ENCODE results near the gene BTBD9.

BTBD9 gene

DNA sequence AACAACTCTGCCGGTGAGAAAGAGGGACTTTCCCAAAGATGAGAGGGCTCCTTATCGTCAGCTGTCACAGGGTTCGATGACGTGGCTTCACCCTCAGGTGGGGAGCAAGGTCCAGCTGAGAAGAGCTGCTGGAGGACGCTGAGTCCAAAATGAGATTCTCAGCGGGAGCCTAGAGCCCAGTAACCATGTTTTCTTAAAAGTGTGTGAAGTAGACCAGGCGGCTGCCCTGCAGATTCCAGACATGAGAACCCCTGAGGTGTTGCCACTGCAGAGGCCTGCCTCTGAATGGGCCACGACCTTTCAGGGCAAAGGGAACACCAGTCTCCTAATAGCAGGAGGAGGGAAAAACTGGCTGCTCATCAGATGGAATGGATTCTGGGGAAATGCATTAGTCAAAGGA, 375.1 kb downstream of the BTBD9 start:
- Histone ChIP-seq H3K4me3 (ENCODE audit: low read depth in 1 of 2, low read length in 2 of 2) (no peak overlapping the region), H3K36me3 (ENCODE audit: insufficient read depth, low read length) (no peaks in the 10 kb centered on the region), H3K27me3 (ENCODE audit: insufficient read depth, low read length, poor library complexity) (no peaks in the 10 kb centered on the region), H3K4me2 (ENCODE audit: insufficient read depth, low read length) (no peak overlapping the region), H3K4me1 (ENCODE audit: insufficient read depth, low read length) (no peaks in the 10 kb centered on the region), H4K20me1 (ENCODE audit: insufficient read depth, low read length) (no peaks in the 10 kb centered on the region), H3K79me2 (ENCODE audit: insufficient read depth, low read length) (no peaks in the 10 kb centered on the region), H3K9ac (ENCODE audit: low read depth, low read length) (no peak overlapping the region), H2AFZ (ENCODE audit: low read depth, low read length) (no peak overlapping the region), H3K27ac (ENCODE audit: low read length) (no peak overlapping the region), H3K9me3 (ENCODE audit: insufficient read depth, low read length, severe bottlenecking) (no peaks in the 10 kb centered on the region)
- TF ChIP-seq, protein P1, sequence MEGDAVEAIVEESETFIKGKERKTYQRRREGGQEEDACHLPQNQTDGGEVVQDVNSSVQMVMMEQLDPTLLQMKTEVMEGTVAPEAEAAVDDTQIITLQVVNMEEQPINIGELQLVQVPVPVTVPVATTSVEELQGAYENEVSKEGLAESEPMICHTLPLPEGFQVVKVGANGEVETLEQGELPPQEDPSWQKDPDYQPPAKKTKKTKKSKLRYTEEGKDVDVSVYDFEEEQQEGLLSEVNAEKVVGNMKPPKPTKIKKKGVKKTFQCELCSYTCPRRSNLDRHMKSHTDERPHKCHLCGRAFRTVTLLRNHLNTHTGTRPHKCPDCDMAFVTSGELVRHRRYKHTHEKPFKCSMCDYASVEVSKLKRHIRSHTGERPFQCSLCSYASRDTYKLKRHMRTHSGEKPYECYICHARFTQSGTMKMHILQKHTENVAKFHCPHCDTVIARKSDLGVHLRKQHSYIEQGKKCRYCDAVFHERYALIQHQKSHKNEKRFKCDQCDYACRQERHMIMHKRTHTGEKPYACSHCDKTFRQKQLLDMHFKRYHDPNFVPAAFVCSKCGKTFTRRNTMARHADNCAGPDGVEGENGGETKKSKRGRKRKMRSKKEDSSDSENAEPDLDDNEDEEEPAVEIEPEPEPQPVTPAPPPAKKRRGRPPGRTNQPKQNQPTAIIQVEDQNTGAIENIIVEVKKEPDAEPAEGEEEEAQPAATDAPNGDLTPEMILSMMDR (IDR thresholded peaks at IDR 0.05; ENCODE audit: borderline replicate concordance, extremely low read depth, low read length, poor library complexity, severe bottlenecking) = no peak
- no peak for TF ChIP-seq EZH2 (IDR thresholded peaks at IDR 0.05; ENCODE audit: borderline replicate concordance, low read depth, low read length, severe bottlenecking)
- ATAC-seq (ENCODE audit: insufficient read depth, low read depth) (no peak), DNase-seq (no peak)

GRCh38 chr6:38262609-38263008, 377.1 kb downstream of the BTBD9 start:
- Histone ChIP-seq H3K27me3 (ENCODE audit: insufficient read depth, low read length, poor library complexity) (no peaks in the 10 kb centered on the region), H3K4me3 (ENCODE audit: low read depth in 1 of 2, low read length in 2 of 2) (no peak overlapping the region), H3K27ac (ENCODE audit: low read length) (no peak overlapping the region), H3K4me1 (ENCODE audit: insufficient read depth, low read length) (no peaks in the 10 kb centered on the region), H3K36me3 (ENCODE audit: insufficient read depth, low read length) (no peaks in the 10 kb centered on the region), H3K4me2 (ENCODE audit: insufficient read depth, low read length) (no peak overlapping the region), H2AFZ (ENCODE audit: low read depth, low read length) (no peak overlapping the region), H3K9ac (ENCODE audit: low read depth, low read length) (no peak overlapping the region), H3K79me2 (ENCODE audit: insufficient read depth, low read length) (no peaks in the 10 kb centered on the region), H4K20me1 (ENCODE audit: insufficient read depth, low read length) (no peaks in the 10 kb centered on the region), H3K9me3 (ENCODE audit: insufficient read depth, low read length, severe bottlenecking) (no peaks in the 10 kb centered on the region)
- ATAC-seq (ENCODE audit: insufficient read depth, low read depth) (no peak), DNase-seq (no peak)
- TF ChIP-seq, protein P1 (IDR thresholded peaks at IDR 0.05; ENCODE audit: borderline replicate concordance, extremely low read depth, low read length, poor library complexity, severe bottlenecking) = no peak
- no peak for TF ChIP-seq EZH2 (IDR thresholded peaks at IDR 0.05; ENCODE audit: borderline replicate concordance, low read depth, low read length, severe bottlenecking)

- DNase-seq (no peak), ATAC-seq (ENCODE audit: insufficient read depth, low read depth) (no peak)
- H3K4me3 ChIP-seq (ENCODE audit: low read depth in 1 of 2, low read length in 2 of 2) = no peak overlapping the region
- H3K27ac ChIP-seq (ENCODE audit: low read length) = no peak overlapping the region
- H3K9ac ChIP-seq (ENCODE audit: low read depth, low read length) = no peak overlapping the region
- H4K20me1 ChIP-seq (ENCODE audit: insufficient read depth, low read length) = no peaks in the 10 kb centered on the region
- H3K27me3 ChIP-seq (ENCODE audit: insufficient read depth, low read length, poor library complexity) = no peaks in the 10 kb centered on the region
- no peak overlapping the region for H2AFZ ChIP-seq (ENCODE audit: low read depth, low read length)
- no peaks in the 10 kb centered on the region for H3K79me2 ChIP-seq (ENCODE audit: insufficient read depth, low read length)
- H3K4me1 ChIP-seq (ENCODE audit: insufficient read depth, low read length) = no peaks in the 10 kb centered on the region
- H3K9me3 ChIP-seq (ENCODE audit: insufficient read depth, low read length, severe bottlenecking) = no peaks in the 10 kb centered on the region
- no peak overlapping the region for H3K4me2 ChIP-seq (ENCODE audit: insufficient read depth, low read length)
- H3K36me3 ChIP-seq (ENCODE audit: insufficient read depth, low read length) = no peaks in the 10 kb centered on the region
- TF ChIP-seq, protein P1 (IDR thresholded peaks at IDR 0.05; ENCODE audit: borderline replicate concordance, extremely low read depth, low read length, poor library complexity, severe bottlenecking) = no peak
- TF ChIP-seq EZH2 (IDR thresholded peaks at IDR 0.05; ENCODE audit: borderline replicate concordance, low read depth, low read length, severe bottlenecking) = no peak
Measured at GRCh38 chr6:38262026-38262425, 377.7 kb downstream of the BTBD9 start.

DNA sequence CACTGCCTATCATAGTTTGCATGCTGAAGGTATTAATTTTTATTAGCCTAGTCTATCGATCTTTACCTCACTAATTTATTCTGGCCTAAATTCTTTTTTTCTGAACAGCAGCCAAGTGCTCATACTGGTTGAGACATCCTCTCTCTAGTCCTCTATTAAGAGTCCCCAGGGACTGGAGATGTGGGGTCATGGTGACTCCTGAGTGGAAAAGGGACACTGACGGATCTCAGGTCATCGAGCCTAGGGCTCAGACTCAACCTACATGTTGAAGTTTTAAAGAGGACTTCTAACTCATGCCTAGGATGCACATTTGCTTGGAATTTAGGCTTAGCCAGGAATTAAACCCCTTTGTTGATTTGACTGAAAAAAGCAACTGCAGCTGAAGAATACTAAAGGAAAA, 378.1 kb downstream of the BTBD9 start:
- H3K27ac ChIP-seq (ENCODE audit: low read length) = no peak overlapping the region
- no peak for DNase-seq

More for the DNA sequence above, 378.1 kb downstream of the BTBD9 start:
- Histone ChIP-seq H3K79me2 (ENCODE audit: insufficient read depth, low read length) (no peaks in the 10 kb centered on the region), H3K36me3 (ENCODE audit: insufficient read depth, low read length) (no peaks in the 10 kb centered on the region), H3K9ac (ENCODE audit: low read depth, low read length) (no peak overlapping the region), H3K9me3 (ENCODE audit: insufficient read depth, low read length, severe bottlenecking) (no peaks in the 10 kb centered on the region), H3K27me3 (ENCODE audit: insufficient read depth, low read length, poor library complexity) (no peaks in the 10 kb centered on the region), H4K20me1 (ENCODE audit: insufficient read depth, low read length) (no peaks in the 10 kb centered on the region), H3K4me3 (ENCODE audit: low read depth in 1 of 2, low read length in 2 of 2) (no peak overlapping the region), H3K4me1 (ENCODE audit: insufficient read depth, low read length) (no peaks in the 10 kb centered on the region), H2AFZ (ENCODE audit: low read depth, low read length) (no peak overlapping the region), H3K4me2 (ENCODE audit: insufficient read depth, low read length) (no peak overlapping the region)
- no peak for ATAC-seq (ENCODE audit: insufficient read depth, low read depth)
- TF ChIP-seq, protein P1 (IDR thresholded peaks at IDR 0.05; ENCODE audit: borderline replicate concordance, extremely low read depth, low read length, poor library complexity, severe bottlenecking) = no peak
- no peak for TF ChIP-seq EZH2 (IDR thresholded peaks at IDR 0.05; ENCODE audit: borderline replicate concordance, low read depth, low read length, severe bottlenecking)

Measured in DND-41 (cell line).